Mesothelial cell of epicardium (in vitro differentiated cells): Measurements from ENCODE around the gene ATXN7L2. TPM values are rescaled to one million over a fixed set of nuclear protein-coding genes. Genes with fewer than 3 reads are reported as not detected.

Experiments used
- DNase-seq, 2 experiments: peaks; one replicate each; pipeline ENCODE4 v3.0.0; 2021; ENCODE audit warnings: low spot score in 2 of 2; ENCODE audit not compliant: unreplicated experiment in 2 of 2
- H3K27ac Mint-ChIP-seq: 2 replicates; pipeline ENCODE4 v1.8.0; 2021; ENCODE audit warnings: mixed read lengths
- H3K27me3 Mint-ChIP-seq: 2 replicates; pipeline ENCODE4 v1.8.0; 2021; ENCODE audit warnings: low read depth, mixed read lengths
- H3K36me3 Mint-ChIP-seq: 2 replicates; pipeline ENCODE4 v1.8.0; 2021; ENCODE audit warnings: mixed read lengths
- H3K4me1 Mint-ChIP-seq: 2 replicates; pipeline ENCODE4 v1.8.0; 2021; ENCODE audit warnings: mixed read lengths
- H3K4me3 Mint-ChIP-seq: 2 replicates; pipeline ENCODE4 v1.8.0; 2021; ENCODE audit warnings: mild to moderate bottlenecking, moderate library complexity, mixed read lengths
- H3K9me3 Mint-ChIP-seq: 2 replicates; pipeline ENCODE4 v1.8.0; 2021; ENCODE audit warnings: mixed read lengths
- total RNA-seq: library from RNA; stranded (reverse); gene quantifications from 3 replicates; pipeline ENCODE4 v1.2.1, GENCODE V29; 2021
- TF ChIP-seq, protein P1 (sequence below): fragments of 200-600 bp; sonication (generic); IDR thresholded peaks from one replicate; pipeline ENCODE4 v1.5.0; 2021; ENCODE audit warnings: antibody characterized with exemption; ENCODE audit not compliant: unreplicated experiment

The ATXN7L2 gene
- total RNA-seq, 1 donor from 2014 or later, result 13.8 TPM

DNA sequence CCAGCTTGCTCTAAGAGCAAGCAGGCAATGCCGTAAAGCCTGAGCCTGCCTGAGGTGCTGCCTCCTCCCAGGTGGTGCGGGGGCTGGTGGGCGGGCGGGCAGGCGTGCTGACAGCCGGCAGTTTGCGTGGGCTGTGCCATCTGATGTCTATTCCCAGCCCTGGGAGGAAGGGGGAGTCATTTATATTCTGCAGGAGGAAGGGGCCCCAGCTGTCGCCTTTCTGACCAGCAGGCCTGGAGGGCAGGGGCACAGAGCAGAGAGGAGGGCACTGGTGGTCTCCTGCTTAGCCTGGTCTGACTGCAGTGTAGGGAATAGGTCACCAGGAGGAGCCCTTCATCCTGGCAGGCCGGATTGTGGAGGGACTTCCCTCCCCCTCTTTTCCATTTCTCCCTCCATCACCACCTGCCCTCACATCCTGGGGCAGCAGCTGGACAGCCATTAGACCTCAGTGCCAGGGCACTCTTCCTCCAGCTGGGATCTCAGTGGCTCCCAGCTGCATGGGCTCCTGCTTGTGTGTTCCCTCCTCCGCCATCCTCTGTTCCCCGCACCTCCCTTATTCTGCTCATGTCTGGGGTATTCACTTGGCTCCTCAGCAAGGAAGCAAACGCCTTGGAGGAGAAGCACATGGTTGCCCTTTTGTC is 14.6 kb downstream of the ATXN7L2 start:
- Mint-ChIP-seq H3K36me3 (no peaks in the 10 kb centered on the region), H3K27ac (no peak overlapping the region), H3K4me3 (no peak overlapping the region), H3K4me1 (peaks cover 28% of the 10 kb centered on the region), H3K27me3 (no peaks in the 10 kb centered on the region), H3K9me3 (no peaks in the 10 kb centered on the region)
- TF ChIP-seq, protein P1, sequence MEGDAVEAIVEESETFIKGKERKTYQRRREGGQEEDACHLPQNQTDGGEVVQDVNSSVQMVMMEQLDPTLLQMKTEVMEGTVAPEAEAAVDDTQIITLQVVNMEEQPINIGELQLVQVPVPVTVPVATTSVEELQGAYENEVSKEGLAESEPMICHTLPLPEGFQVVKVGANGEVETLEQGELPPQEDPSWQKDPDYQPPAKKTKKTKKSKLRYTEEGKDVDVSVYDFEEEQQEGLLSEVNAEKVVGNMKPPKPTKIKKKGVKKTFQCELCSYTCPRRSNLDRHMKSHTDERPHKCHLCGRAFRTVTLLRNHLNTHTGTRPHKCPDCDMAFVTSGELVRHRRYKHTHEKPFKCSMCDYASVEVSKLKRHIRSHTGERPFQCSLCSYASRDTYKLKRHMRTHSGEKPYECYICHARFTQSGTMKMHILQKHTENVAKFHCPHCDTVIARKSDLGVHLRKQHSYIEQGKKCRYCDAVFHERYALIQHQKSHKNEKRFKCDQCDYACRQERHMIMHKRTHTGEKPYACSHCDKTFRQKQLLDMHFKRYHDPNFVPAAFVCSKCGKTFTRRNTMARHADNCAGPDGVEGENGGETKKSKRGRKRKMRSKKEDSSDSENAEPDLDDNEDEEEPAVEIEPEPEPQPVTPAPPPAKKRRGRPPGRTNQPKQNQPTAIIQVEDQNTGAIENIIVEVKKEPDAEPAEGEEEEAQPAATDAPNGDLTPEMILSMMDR, result no peak
- no peak for DNase-seq

DNA sequence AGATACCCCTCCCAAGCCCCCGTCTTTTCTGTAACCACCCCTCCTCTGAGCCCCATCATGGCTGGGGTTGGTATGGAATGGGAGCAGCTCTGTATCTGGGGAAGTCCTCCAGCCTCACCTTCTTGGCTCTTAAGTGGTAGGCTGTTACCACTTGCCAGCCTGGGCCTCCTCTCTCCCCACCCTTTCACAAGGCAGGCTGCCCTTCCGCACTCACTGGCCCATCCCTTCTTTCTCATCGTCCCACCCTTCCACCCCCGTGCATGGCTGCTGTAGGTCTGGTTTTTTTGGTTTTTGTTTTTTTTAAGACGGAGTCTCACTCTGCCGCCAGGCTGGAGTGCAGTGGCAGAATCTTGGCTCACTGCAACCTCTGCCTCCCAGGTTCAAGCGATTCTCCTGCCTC is 15.4 kb downstream of the ATXN7L2 start:
- TF ChIP-seq, protein P1, result no peak
- H3K27ac Mint-ChIP-seq, result no peak overlapping the region
- H3K4me1 Mint-ChIP-seq, result peaks cover 27% of the 10 kb centered on the region
- H3K27me3 Mint-ChIP-seq, result no peaks in the 10 kb centered on the region
- no peaks in the 10 kb centered on the region for H3K9me3 Mint-ChIP-seq
- H3K4me3 Mint-ChIP-seq, result no peak overlapping the region
- no peak for DNase-seq
- H3K36me3 Mint-ChIP-seq, result no peaks in the 10 kb centered on the region

DNA sequence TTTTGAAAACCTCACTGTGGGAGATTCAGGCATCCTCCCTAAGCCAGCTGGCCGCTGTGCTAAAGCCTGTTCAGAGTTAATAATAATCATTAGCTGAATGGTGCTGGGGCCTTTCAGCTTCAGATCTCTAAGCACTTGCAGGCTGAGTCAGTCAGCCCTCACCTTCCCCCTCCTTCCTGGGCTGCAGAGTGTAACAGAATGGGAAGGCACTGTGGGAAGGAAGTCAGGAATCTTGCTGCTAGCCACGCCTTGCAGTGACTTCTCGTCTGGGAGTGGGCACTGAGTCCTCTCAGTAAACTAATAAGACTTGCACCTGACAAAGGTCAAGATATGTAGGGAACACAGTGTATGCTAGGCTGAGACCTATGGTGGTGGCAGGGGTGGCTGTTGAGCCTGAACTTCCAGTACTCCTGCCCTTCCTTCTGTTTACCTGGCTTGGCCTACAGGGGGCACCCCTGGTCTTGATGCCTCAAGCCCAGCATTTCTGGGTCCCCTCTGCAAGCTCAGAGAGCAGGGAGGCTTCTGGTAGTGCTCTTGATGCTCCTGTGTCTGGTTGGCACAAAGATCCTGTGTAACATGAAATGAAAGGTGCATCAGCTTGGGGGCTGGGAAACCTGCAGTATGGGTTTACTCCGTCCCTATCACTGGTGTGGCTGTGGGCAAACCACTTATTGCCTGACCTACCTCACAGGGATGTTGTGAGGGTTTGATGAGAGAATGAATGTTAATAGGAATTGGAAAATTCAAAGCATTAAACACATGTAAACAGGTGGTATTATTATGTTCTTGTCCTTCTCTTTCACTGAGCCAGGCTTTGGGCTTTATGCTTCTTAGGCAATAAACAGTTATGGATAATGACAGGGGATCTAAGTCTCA is 16.2 kb downstream of the ATXN7L2 start:
- Mint-ChIP-seq H3K36me3 (no peaks in the 10 kb centered on the region), H3K9me3 (no peaks in the 10 kb centered on the region), H3K27ac (peak overlapping the region; percentile 50), H3K4me3 (no peak overlapping the region), H3K4me1 (peaks cover 21% of the 10 kb centered on the region), H3K27me3 (no peaks in the 10 kb centered on the region)
- TF ChIP-seq, protein P1, result no peak
- no peak for DNase-seq

DNA sequence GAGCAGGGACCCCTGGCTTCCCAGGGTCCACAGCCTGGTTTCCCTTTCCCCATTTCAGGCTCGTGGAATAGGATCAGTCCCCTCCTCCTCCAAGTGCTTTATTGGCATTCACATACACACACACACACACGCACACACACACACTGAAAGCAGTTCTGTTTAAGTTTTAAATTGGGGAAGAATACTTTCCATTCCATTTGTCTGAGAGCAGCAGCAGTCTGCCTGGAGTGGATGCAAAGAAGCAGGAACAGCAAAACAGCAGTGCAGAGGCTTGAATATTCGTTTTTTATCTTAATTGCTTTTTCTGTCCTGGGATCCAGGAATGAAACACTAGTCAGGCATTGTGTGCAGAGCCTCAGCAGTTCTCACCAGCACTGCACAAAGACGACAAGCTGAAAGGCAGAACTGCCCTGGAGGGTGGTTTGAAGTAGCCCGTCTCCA is 17.3 kb downstream of the ATXN7L2 start:
- Mint-ChIP-seq H3K4me3 (no peak overlapping the region), H3K27me3 (no peaks in the 10 kb centered on the region), H3K36me3 (no peaks in the 10 kb centered on the region), H3K4me1 (peaks cover 21% of the 10 kb centered on the region), H3K9me3 (no peaks in the 10 kb centered on the region), H3K27ac (no peak overlapping the region)
- DNase-seq, result no peak
- TF ChIP-seq, protein P1, result no peak

DNA sequence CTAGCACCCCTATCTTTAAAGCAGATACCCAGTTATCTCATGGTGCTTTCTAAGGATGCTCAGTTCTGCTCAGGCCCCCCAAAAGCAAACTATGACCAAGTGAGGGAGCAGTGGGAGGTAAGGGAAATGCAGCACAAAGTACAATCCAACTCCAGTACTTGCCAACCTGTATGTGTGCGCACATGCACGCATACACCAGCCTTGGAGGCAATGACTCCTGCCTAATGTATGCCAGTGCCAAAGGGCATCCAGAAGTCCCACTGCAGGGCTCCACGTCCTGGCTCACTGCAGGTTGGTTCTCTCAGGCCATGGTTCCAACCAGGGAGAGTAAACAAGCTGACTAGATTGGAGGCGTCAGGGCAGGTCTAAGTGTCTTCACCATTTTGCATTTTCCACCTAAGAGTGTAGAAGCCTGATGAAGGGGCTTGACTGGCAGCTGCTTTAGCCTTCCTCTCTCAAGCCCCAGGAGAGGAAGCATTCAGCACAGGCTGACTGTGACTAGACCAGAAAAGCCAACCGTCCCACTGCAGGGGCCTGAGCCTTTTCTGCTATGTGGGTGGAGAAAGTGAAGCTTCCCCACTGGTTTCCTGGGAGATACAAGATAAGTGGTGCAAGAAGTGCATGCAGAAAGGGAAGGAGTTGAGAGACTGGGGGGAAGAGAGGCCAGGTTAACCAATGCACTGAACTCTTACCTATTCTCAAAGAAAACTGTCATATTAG is 18.1 kb downstream of the ATXN7L2 start:
- DNase-seq, result no peak
- H3K27ac Mint-ChIP-seq, result peak overlapping the region; percentile 51
- TF ChIP-seq, protein P1, result no peak
- H3K27me3 Mint-ChIP-seq, result no peaks in the 10 kb centered on the region
- H3K36me3 Mint-ChIP-seq, result no peaks in the 10 kb centered on the region
- peaks cover 21% of the 10 kb centered on the region for H3K4me1 Mint-ChIP-seq
- H3K4me3 Mint-ChIP-seq, result no peak overlapping the region
- no peaks in the 10 kb centered on the region for H3K9me3 Mint-ChIP-seq
